ENCODE results near the gene JOSD2.
A peak's percentile ranks its signal among the peaks of the same experiment; 100 is the strongest.
"Not testable (repeated sequence)": the region's sequence is repeated elsewhere in the genome, so short reads cannot be mapped to it uniquely, and the experiment has no call there.

The JOSD2 gene

GRCh38 chr19:50478901-50479715, 31.9 kb downstream of the JOSD2 start:
- DNase-seq (ENCODE audit: low spot score), result no peak

GRCh38 chr19:50477751-50478515, 33.1 kb downstream of the JOSD2 start:
- no peak for DNase-seq (ENCODE audit: low spot score)

- no peak for DNase-seq (ENCODE audit: low spot score)
Measured at GRCh38 chr19:50476907-50477238, 34.1 kb downstream of the JOSD2 start.

- DNase-seq (ENCODE audit: low spot score), result peak; percentile 89
Measured at GRCh38 chr19:50476224-50476906, 34.6 kb downstream of the JOSD2 start, which contains the start of the genes EMC10 and GARIN5A. Gene EMC10, plus strand, starts transcription at chr19:50476507. Its CDS starts 38 bp downstream, at chr19:50476545. Gene GARIN5A, minus strand, starts transcription at chr19:50476848. Its CDS starts 460 bp downstream, at chr19:50476388.

- DNase-seq (ENCODE audit: low spot score), result no peak
Measured at GRCh38 chr19:50475736-50476223, 35.2 kb downstream of the JOSD2 start.

- no peak for DNase-seq (ENCODE audit: low spot score)
Measured at GRCh38 chr19:50475101-50475568, 35.9 kb downstream of the JOSD2 start.

GRCh38 chr19:50473336-50473735, 37.7 kb downstream of the JOSD2 start:
- not testable (repeated sequence) for DNase-seq (ENCODE audit: low spot score)

- DNase-seq (ENCODE audit: low spot score), result no peak
Measured at GRCh38 chr19:50468818-50469217, 42.2 kb downstream of the JOSD2 start.

GRCh38 chr19:50467566-50467965, 43.4 kb downstream of the JOSD2 start:
- no peak for DNase-seq (ENCODE audit: low spot score)

- DNase-seq (ENCODE audit: low spot score), result no peak
Measured at GRCh38 chr19:50466706-50467039, 44.3 kb downstream of the JOSD2 start.

GRCh38 chr19:50465986-50466705, 44.8 kb downstream of the JOSD2 start:
- DNase-seq (ENCODE audit: low spot score), result no peak

- no peak for DNase-seq (ENCODE audit: low spot score)
Measured at GRCh38 chr19:50465000-50465399, 46.0 kb downstream of the JOSD2 start.

- no peak for DNase-seq (ENCODE audit: low spot score)
Measured at GRCh38 chr19:50464348-50464747, 46.6 kb downstream of the JOSD2 start.

- DNase-seq (ENCODE audit: low spot score), result no peak
Measured at GRCh38 chr19:50462970-50463369, 48.0 kb downstream of the JOSD2 start.

GRCh38 chr19:50461066-50461875, 49.7 kb downstream of the JOSD2 start:
- DNase-seq (ENCODE audit: low spot score), result peak; percentile 67

GRCh38 chr19:50460161-50460765, 50.7 kb downstream of the JOSD2 start:
- DNase-seq (ENCODE audit: low spot score), result no peak

- DNase-seq (ENCODE audit: low spot score), result no peak
Measured at GRCh38 chr19:50459638-50460037, 51.4 kb downstream of the JOSD2 start.

- no peak for DNase-seq (ENCODE audit: low spot score)
Measured at GRCh38 chr19:50459067-50459456, 51.9 kb downstream of the JOSD2 start.

GRCh38 chr19:50458396-50459066, 52.5 kb downstream of the JOSD2 start:
- no peak for DNase-seq (ENCODE audit: low spot score)

GRCh38 chr19:50457300-50457699, 53.7 kb downstream of the JOSD2 start:
- no peak for DNase-seq (ENCODE audit: low spot score)
